Inflammatory macrophage treated with lipopolysaccharide for 1 hour (primary cell): ENCODE measurements around the gene CSNK1E.

Experiments used
- DNase-seq, 2 donors: peaks; one replicate each; pipeline ENCODE4 v3.0.0-alpha.2; 2020 to 2022

The CSNK1E gene

DNA sequence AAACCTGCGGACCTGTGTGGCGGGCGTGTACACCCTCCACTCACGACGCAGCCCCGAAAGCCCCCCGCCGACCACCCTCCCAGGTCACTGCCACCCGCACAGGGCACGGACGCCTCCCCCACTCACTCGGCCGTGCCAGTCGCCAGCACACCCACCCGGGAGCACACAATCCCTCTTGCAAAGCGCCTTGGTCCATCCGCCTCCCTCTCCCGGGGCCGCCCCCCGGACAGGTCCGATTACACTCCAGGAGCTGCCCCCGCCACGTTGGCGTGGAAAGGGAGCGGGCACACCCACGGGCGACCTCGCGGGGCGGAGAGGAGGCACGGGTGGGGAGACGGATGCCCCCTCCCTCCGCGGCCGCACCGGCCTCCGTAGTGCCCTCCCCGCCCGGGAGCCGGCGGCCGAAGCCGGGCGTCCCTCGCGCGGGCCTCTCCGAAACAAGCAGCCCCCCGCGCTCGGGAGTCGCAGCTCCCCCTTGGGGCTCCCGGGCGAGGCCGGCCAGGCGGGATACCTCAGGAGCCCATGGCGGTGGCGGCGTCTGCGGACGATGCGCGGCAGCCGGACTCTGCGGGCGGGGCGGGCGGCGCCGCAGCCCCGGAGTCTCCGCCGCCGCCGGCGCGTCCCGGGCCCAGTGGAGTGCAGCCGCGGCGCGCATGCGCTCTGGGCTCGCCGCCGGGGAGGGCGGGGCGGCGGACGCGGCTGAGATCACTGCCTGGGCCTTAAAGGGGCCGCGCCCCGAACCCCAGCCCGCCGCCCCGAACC lies 44.7 kb downstream of the CSNK1E start, which contains the start of gene TMEM184B:
TMEM184B (minus strand) TSS at position 638 of the 762 bp plus-strand sequence. CDS start 25,049 bp downstream, outside the sequence.
- DNase-seq = peak; percentile 68 to 85

GRCh38 chr22:38271927-38272372 lies 45.3 kb downstream of the CSNK1E start:
- DNase-seq = no peak

GRCh38 chr22:38271101-38271500 lies 46.1 kb downstream of the CSNK1E start:
- no peak for DNase-seq

DNA sequence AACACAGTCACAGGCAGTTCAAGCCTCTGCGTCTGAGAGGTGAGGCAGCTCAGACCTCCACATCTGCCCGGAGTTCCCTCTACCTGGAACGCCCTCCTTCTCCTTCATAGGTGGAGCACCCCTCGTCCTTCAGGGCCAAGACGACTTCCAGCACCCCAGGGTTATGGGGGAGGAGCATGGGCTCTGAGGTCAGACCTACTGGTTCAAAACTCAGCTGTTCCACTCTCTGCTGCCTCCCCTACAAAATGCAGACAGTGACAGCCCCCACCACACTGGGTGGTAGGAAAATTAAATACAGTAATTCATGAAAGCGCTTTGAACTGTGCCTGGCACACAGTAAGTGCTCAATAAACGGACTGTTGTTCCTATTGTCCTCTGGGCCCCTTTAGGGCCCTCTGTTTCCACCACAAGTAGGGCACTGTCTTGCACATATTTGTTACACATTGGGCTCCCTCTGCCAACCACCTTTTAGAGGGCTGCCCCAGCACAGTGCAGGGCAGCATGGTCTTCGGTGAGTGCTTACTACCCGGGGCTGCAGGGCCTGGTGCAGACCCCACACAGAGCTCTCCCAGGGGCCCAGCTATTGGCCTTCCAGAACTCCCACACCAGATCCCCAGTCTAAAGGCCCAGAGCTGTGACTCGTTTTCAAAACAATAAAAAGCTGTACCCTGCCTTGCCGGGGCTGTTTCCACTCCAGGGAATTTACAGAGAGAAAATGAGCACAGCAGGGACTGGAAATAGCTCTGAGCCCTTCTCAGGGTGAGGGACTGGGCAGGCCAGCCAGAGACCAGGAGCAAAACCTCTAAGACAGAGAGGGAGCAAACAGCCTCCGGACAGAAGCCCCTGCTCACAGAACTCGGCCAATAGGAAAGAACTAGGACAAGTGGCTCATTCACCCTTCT lies 46.9 kb downstream of the CSNK1E start:
- DNase-seq = no peak

GRCh38 chr22:38269466-38269865 lies 47.8 kb downstream of the CSNK1E start:
- DNase-seq = no peak

- DNase-seq = peak; percentile 54 to 63
Measured at GRCh38 chr22:38267086-38267485, 50.1 kb downstream of the CSNK1E start.

DNA sequence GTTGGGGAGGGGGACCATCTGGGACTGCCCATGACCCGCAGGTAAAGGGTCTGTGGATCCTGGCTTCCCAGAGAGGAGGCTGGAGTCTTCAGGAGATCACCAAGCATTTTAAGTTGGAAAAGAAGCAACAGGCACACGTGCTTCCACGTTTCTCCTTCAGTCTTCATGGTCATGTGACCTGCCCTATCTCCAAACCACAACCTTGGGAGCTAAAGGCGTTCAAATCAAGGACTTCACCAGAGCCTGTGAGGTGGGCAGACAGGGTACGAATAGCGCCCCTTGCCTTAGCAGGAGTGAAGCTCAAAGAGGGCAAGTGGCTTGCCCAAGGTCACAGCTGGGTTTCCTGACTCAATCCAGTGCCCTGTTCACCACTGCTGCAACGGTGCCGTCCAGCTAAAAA lies 51.1 kb downstream of the CSNK1E start:
- DNase-seq = no peak

DNA sequence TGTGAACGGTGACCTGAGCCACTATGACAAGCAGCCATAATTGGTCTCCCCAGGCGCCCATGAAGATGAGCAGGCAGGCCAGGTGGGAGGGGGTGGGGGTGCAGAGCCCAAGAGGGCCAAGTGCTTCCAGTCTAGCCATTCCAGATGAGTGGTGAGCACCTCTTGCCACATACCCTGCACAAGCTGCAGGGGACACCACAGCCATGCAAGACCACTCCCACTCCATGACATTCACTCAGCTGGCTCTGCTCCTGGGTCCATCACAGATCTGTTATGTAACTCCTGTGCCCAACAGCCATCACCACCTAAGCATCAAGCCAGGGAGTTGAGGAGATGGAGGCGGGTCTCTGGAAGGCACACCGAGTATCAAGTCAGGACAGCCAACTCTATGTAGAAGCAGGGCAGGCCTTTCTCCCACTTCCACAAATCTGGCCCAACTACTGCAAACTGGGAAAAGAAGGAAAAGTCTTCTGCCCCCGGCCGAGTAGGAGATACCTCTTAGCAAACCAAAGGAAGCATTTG lies 52.9 kb downstream of the CSNK1E start:
- DNase-seq = no peak

- peak in 1 of 2 donors; percentile 53 for DNase-seq
Measured at GRCh38 chr22:38262051-38262795, 55.0 kb downstream of the CSNK1E start.

DNA sequence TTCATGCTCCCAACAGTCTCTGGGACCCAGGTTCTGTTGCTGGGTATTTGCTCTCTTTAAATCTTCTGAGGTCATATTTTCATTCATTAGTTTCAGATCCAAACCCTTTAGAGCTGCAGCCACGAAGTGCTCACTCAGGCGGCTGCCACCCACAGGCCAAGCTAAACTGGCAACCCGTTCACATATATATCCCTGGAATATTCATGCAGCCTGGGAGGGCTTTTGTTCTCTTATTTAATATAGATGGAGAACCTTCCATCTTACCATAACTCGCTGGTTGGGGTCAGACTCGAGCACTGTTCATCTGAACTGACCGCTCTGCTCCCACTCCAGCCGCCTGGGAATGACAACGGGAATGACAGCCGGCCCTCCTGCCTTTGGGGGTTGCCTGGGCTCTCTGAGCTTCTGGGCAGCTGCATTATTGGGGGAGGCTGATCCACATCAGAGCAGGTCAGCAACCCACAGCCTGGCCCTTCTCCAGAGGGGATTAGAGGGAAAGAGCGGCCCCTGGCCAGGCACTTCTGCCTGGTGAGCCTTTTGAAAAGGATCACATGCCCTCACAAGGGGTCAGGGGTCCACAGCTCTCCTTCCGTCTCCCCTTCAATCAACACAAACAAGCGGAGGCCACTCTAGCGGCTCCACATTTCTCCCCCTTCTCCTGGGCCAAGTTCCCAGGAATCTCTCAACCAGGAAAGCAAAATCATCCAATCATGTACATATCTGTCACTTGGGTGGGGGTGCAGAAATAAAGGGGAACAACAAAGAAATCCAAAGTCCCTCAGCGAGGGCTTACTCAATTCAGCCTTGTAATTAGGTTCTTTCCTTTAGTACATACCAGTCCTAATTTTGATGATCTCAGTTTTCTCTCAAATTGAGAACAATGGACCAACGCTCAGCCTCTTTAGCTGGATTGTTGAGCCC lies 56.2 kb downstream of the CSNK1E start:
- peak; percentile 46 to 52 for DNase-seq

GRCh38 chr22:38259370-38259769 lies 57.9 kb downstream of the CSNK1E start:
- no peak for DNase-seq

GRCh38 chr22:38258895-38259294 lies 58.3 kb downstream of the CSNK1E start:
- no peak for DNase-seq

DNA sequence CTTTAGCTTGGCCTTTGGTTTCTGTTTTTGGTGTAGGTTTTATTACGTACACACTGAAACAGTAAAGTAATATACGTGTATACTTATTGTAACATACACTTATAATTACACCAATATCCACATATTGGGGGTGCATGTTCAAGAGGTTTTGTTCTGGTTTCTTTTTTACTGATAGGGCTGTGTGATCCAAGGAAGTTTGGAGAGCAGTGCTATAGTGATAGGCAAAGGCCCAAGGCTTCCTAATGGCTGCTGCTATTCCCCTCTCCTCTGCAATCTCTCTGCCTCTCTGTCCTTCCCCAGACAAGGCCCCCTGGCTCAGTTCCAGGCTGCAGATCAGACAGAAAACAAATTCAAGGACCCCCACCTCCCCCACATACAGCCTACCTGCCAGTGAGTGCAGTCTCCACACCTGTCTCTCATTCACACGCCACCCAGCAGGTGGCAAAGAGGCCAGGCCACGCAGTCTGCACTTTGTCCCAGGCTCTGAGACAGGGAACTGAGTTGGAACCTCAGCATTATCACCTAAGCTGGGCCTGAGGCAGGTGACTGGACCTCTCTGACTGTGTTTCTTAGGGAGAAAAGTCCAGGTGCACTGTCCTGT lies 59.5 kb downstream of the CSNK1E start:
- no peak for DNase-seq

DNA sequence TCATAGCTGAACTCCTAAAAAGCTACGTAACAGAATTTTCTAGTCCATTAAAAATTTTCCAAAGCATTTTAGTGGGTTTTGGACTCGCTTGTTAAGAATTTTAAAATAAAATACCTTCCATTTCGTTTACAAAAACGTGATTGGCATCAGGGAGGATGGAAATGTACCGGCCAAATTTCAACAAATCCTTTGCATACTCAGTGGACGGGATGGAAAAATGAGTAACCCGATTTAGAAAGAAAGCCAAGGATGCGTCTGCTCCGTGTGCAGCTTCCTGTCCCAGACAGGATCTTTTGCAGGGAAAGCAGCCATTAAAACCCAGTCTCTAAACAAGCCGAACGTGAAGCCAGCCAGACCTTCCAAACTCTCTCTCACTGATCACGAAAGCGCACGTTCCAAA lies 60.1 kb downstream of the CSNK1E start:
- no peak for DNase-seq

- no peak for DNase-seq
Measured at GRCh38 chr22:38255697-38256096, 61.5 kb downstream of the CSNK1E start.

GRCh38 chr22:38251341-38251692 lies 65.9 kb downstream of the CSNK1E start:
- no peak for DNase-seq

GRCh38 chr22:38250643-38251340 lies 66.4 kb downstream of the CSNK1E start:
- no peak for DNase-seq

GRCh38 chr22:38249803-38250642 lies 67.2 kb downstream of the CSNK1E start:
- no peak for DNase-seq

GRCh38 chr22:38249301-38249700 lies 67.9 kb downstream of the CSNK1E start:
- DNase-seq = no peak

DNA sequence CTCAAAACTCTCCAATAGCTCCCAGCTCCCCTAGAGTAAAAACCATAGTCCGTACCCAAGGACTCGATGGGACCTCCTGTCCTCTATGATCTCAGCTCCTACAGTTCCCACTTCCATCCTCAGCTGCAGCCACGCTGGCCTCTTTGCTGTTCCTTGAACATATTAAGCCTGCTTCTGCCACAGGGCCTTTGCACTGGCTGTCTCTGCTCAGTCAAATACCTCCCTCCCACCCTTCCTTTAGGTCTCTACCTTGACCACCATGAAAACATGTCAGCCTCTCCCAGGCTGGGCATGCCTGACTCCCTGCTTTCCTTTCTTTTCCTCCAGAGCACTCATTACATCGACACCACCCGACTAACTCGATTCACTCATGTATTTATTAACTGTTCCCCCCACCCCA lies 69.0 kb downstream of the CSNK1E start:
- DNase-seq = no peak
